Mammary epithelial cell (primary cell): ENCODE results near the gene IGSF8.

Source experiments
- EZH2 ChIP-seq: IDR thresholded peaks from 2 replicates; pipeline ENCODE4 v1.6.1; 2012; ENCODE audit warnings: low read length, inconsistent platforms, borderline replicate concordance
- TF ChIP-seq, protein P1 (sequence below), 2 donors: IDR thresholded peaks in 1 of 2; conservative IDR thresholded peaks in 1 of 2; 2 replicates each; pipeline ENCODE4 v1.5.1; 2011 to 2012; ENCODE audit warnings: inconsistent platforms in 2 of 2, low read length in 2 of 2, mild to moderate bottlenecking in 2 of 2, control low read depth in 1 of 2, low read depth in 1 of 2; ENCODE audit not compliant: insufficient read depth in 1 of 2; ENCODE audit errors: extremely low read depth in 1 of 2

DNA sequence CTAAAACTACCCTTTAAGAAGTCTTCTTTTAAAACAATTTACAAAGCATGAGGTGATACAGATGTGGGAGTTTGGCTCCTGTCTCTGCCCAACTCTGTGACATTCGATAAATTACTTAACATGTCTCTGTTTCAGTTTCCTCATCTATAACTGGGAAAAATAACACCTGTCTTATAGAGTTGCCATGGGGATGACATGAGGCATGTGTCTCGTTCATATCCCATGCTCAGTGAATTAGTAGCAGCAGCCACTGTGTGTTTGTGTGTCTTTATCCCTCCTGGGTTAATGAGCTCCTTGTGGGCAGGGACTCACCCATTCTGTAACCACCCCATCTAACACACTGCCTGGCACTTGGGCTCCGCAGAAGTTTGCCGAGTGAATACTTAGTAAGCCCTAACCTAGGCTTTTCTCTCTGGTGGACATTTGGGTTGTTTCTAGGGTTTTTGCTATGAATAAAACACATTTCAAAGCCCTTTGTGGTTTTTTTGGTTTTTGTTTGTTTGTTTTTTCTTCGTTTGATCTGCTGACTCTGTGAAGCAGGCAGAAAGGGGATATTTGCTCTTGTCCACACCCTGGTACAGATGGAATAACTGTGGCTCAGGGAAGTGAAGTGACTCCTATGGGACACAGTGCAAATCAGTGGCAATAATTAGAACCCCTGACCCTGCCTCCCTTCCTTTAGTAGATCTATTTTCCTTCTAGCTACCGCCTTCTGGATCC lies 17.9 kb downstream of the IGSF8 start:
- TF ChIP-seq, protein P1, sequence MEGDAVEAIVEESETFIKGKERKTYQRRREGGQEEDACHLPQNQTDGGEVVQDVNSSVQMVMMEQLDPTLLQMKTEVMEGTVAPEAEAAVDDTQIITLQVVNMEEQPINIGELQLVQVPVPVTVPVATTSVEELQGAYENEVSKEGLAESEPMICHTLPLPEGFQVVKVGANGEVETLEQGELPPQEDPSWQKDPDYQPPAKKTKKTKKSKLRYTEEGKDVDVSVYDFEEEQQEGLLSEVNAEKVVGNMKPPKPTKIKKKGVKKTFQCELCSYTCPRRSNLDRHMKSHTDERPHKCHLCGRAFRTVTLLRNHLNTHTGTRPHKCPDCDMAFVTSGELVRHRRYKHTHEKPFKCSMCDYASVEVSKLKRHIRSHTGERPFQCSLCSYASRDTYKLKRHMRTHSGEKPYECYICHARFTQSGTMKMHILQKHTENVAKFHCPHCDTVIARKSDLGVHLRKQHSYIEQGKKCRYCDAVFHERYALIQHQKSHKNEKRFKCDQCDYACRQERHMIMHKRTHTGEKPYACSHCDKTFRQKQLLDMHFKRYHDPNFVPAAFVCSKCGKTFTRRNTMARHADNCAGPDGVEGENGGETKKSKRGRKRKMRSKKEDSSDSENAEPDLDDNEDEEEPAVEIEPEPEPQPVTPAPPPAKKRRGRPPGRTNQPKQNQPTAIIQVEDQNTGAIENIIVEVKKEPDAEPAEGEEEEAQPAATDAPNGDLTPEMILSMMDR (conservative IDR thresholded peaks at IDR 0.05 in 1 of 2, IDR thresholded peaks at IDR 0.05 in 1 of 2; ENCODE audit: extremely low read depth in 1 of 2, insufficient read depth in 1 of 2, low read depth in 1 of 2, low read length in 2 of 2): no peak
- no peak for TF ChIP-seq EZH2
